ENCODE measurements around the gene SSMEM1.

The SSMEM1 gene

DNA sequence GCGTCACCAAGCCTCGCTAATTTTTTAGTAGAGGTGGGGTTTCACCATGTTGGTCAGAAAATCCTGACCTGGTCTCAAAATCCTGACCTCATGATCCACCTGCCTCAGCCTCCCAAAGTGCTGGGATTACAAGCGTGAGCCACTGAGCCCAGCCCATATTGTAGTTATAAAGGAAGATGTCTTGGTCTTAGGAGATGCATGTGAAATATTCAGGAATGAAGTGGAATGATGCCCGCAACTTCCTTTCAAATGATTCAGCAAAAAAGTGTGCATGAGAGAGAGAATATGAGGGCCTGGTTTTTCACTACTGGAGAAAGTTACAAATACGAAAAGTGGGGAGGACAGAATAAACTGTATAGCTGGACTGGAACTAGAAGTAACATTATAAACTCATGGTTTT, 18.3 kb upstream of the SSMEM1 start:
- Histone ChIP-seq H4K20me1 (ENCODE audit: insufficient read depth, low read length) (no peaks in the 10 kb centered on the region), H3K36me3 (replicated peaks; ENCODE audit: low read depth, low read length) (peaks cover 35% of the 10 kb centered on the region)

DNA sequence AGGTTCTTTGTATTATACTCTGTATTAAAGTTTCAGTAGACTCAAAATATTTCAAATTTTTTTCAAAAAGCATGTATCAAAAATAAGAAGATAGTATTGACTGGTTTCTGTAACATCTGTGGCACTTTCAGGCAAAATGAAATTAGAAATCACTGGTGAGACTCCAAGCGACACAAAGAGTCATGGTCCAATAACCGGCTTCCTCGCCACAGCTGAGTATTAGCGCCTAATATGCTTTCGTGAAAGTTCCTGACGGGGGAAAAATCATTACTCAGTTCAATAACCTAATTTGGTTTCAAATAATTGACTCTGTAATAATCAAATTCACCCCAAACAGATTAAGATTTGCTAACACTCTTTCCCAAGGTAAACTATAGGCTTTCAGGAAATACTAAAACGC, 15.9 kb upstream of the SSMEM1 start:
- Histone ChIP-seq H3K9ac (ENCODE audit: low read length) (peak overlapping the region; percentile 31), H3K4me1 (ENCODE audit: low read length) (peaks cover 23% of the 10 kb centered on the region), H3K9me3 (ENCODE audit: insufficient read depth, low read length) (no peaks in the 10 kb centered on the region), H4K20me1 (ENCODE audit: insufficient read depth, low read length) (no peaks in the 10 kb centered on the region), H3K4me3 (ENCODE audit: low read length) (peak overlapping the region; percentile 4; the same call in 1 of the 2 replicates), H3K4me2 (ENCODE audit: low read length) (peak overlapping the region; percentile 51), H3K79me2 (ENCODE audit: low read length) (peaks cover 4% of the 10 kb centered on the region), H2AFZ (ENCODE audit: low read depth, low read length) (no peak overlapping the region), H3K27ac (ENCODE audit: low read length) (peak overlapping the region; percentile 66), H3K36me3 (replicated peaks; ENCODE audit: low read depth, low read length) (peaks cover 34% of the 10 kb centered on the region), H3K27me3 (ENCODE audit: low read depth, low read length) (no peaks in the 10 kb centered on the region)
- TF ChIP-seq EZH2phosphoT487 (IDR thresholded peaks at IDR 0.05; ENCODE audit: low read depth) = no peak
- TF ChIP-seq, protein P1, sequence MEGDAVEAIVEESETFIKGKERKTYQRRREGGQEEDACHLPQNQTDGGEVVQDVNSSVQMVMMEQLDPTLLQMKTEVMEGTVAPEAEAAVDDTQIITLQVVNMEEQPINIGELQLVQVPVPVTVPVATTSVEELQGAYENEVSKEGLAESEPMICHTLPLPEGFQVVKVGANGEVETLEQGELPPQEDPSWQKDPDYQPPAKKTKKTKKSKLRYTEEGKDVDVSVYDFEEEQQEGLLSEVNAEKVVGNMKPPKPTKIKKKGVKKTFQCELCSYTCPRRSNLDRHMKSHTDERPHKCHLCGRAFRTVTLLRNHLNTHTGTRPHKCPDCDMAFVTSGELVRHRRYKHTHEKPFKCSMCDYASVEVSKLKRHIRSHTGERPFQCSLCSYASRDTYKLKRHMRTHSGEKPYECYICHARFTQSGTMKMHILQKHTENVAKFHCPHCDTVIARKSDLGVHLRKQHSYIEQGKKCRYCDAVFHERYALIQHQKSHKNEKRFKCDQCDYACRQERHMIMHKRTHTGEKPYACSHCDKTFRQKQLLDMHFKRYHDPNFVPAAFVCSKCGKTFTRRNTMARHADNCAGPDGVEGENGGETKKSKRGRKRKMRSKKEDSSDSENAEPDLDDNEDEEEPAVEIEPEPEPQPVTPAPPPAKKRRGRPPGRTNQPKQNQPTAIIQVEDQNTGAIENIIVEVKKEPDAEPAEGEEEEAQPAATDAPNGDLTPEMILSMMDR (IDR thresholded peaks at IDR 0.05; ENCODE audit: low read depth, low read length) = no peak

More for the DNA sequence above, 18.3 kb upstream of the SSMEM1 start:
- Histone ChIP-seq H3K79me2 (ENCODE audit: low read length) (peaks cover 6% of the 10 kb centered on the region), H3K4me3 (ENCODE audit: low read length) (no peak overlapping the region), H2AFZ (ENCODE audit: low read depth, low read length) (no peak overlapping the region), H3K4me1 (ENCODE audit: low read length) (peaks cover 23% of the 10 kb centered on the region), H3K9ac (ENCODE audit: low read length) (no peak overlapping the region), H3K27me3 (ENCODE audit: low read depth, low read length) (no peaks in the 10 kb centered on the region), H3K4me2 (ENCODE audit: low read length) (no peak overlapping the region), H3K27ac (ENCODE audit: low read length) (no peak overlapping the region), H3K9me3 (ENCODE audit: insufficient read depth, low read length) (no peaks in the 10 kb centered on the region)
- TF ChIP-seq EZH2phosphoT487 (IDR thresholded peaks at IDR 0.05; ENCODE audit: low read depth) = no peak

DNA sequence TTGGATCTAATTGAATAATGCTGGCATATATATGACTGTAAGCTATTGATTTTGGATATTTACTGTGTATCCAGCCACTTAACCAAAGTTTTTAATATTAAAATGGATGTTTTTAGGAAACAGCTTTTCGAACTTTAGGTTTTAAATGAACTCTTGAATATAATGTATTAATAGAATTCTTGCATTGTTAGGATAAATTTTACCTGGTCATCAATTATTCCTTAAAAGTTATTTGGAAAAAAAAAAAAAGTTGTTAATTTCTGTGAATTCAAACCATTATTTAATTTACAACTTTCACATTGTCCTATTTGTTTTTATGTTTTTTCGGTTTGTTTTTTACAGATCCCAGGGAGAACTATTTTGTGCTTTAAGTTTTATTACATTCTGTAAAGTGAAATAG, 12.3 kb upstream of the SSMEM1 start:
- H3K4me1 ChIP-seq (ENCODE audit: low read length) = peaks cover 17% of the 10 kb centered on the region
- TF ChIP-seq, protein P1 (IDR thresholded peaks at IDR 0.05; ENCODE audit: low read depth, low read length) = no peak
- TF ChIP-seq EZH2phosphoT487 (IDR thresholded peaks at IDR 0.05; ENCODE audit: low read depth) = no peak
- H3K27ac ChIP-seq (ENCODE audit: low read length) = no peak overlapping the region
- no peaks in the 10 kb centered on the region for H4K20me1 ChIP-seq (ENCODE audit: insufficient read depth, low read length)
- no peaks in the 10 kb centered on the region for H3K27me3 ChIP-seq (ENCODE audit: low read depth, low read length)
- H3K9me3 ChIP-seq (ENCODE audit: insufficient read depth, low read length) = no peaks in the 10 kb centered on the region
- no peak overlapping the region for H3K4me3 ChIP-seq (ENCODE audit: low read length)
- no peaks in the 10 kb centered on the region for H3K79me2 ChIP-seq (ENCODE audit: low read length)
- peaks cover 44% of the 10 kb centered on the region for H3K36me3 ChIP-seq (replicated peaks; ENCODE audit: low read depth, low read length)
- H3K9ac ChIP-seq (ENCODE audit: low read length) = no peak overlapping the region
- H3K4me2 ChIP-seq (ENCODE audit: low read length) = no peak overlapping the region
- no peak overlapping the region for H2AFZ ChIP-seq (ENCODE audit: low read depth, low read length)

DNA sequence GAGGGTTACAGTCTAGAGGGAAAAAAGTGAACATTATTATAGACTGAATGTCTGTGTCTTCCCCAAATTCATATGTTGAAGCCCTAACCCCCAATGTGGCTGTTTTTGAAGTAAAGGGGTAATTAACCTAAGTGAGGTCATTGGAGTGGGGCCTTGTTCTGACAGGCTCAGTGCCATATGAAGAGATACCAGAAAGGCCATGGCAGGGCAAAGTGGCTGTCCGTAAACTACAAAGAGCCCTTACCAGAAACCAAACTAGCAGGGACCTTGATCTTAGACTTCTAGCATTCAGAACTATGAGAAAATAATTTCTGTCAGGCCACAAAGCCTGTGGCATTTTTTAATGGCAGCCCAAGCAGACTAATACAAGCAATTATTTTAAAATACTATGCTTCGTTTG, 11.2 kb upstream of the SSMEM1 start:
- Histone ChIP-seq H4K20me1 (ENCODE audit: insufficient read depth, low read length) (no peaks in the 10 kb centered on the region), H3K9ac (ENCODE audit: low read length) (no peak overlapping the region), H3K79me2 (ENCODE audit: low read length) (no peaks in the 10 kb centered on the region), H3K36me3 (replicated peaks; ENCODE audit: low read depth, low read length) (peaks cover 46% of the 10 kb centered on the region), H3K27ac (ENCODE audit: low read length) (no peak overlapping the region), H3K27me3 (ENCODE audit: low read depth, low read length) (no peaks in the 10 kb centered on the region), H3K4me2 (ENCODE audit: low read length) (no peak overlapping the region), H3K4me3 (ENCODE audit: low read length) (no peak overlapping the region), H3K9me3 (ENCODE audit: insufficient read depth, low read length) (no peaks in the 10 kb centered on the region), H3K4me1 (ENCODE audit: low read length) (peaks cover 11% of the 10 kb centered on the region), H2AFZ (ENCODE audit: low read depth, low read length) (no peak overlapping the region)
- TF ChIP-seq, protein P1 (IDR thresholded peaks at IDR 0.05; ENCODE audit: low read depth, low read length) = no peak
- no peak for TF ChIP-seq EZH2phosphoT487 (IDR thresholded peaks at IDR 0.05; ENCODE audit: low read depth)

DNA sequence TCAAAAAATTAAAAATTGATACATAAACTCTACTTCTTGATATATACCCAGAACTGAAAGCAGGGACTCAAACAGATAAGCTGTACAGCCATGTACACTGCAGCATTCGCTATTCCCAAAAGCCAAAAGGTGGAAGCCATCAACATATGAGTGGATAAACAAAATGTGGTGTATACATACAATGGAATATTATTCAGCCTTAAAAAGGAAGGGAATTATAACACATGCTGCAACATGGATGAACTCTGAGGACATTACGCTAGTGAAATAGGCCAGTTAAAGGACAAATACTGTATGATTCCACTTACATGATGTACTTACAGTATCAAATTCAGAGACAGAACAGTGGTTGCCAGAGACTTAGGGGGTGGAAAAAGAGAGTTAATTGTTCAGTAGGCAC, 10.6 kb upstream of the SSMEM1 start:
- Histone ChIP-seq H3K9ac (ENCODE audit: low read length) (no peak overlapping the region), H3K36me3 (replicated peaks; ENCODE audit: low read depth, low read length) (peaks cover 45% of the 10 kb centered on the region), H3K27me3 (ENCODE audit: low read depth, low read length) (no peaks in the 10 kb centered on the region), H3K4me1 (ENCODE audit: low read length) (peaks cover 5% of the 10 kb centered on the region), H4K20me1 (ENCODE audit: insufficient read depth, low read length) (no peaks in the 10 kb centered on the region), H3K9me3 (ENCODE audit: insufficient read depth, low read length) (no peaks in the 10 kb centered on the region), H3K4me3 (ENCODE audit: low read length) (no peak overlapping the region), H3K27ac (ENCODE audit: low read length) (no peak overlapping the region), H2AFZ (ENCODE audit: low read depth, low read length) (no peak overlapping the region), H3K79me2 (ENCODE audit: low read length) (no peaks in the 10 kb centered on the region), H3K4me2 (ENCODE audit: low read length) (no peak overlapping the region)
- TF ChIP-seq, protein P1 (IDR thresholded peaks at IDR 0.05; ENCODE audit: low read depth, low read length) = no peak
- no peak for TF ChIP-seq EZH2phosphoT487 (IDR thresholded peaks at IDR 0.05; ENCODE audit: low read depth)
